ENCODE data around the gene TIMM17A. TPM values are rescaled to one million over a fixed set of nuclear protein-coding genes. Genes with fewer than 3 reads are reported as not detected.

TIMM17A gene
- polyA plus RNA-seq, 1 donor (not counting 4 experiments of a cell fraction or from before 2014, with no cell fraction given), result 116 TPM

GRCh38 chr1:201918343-201918742 is 37.0 kb upstream of the TIMM17A start:
- Histone ChIP-seq H3K4me1 (ENCODE audit: control insufficient read depth, extremely low read depth, insufficient read depth, low read length) (peaks cover 9% of the 10 kb centered on the region), H3K9ac (ENCODE audit: control insufficient read depth, extremely low read depth, insufficient read depth, low read length) (no peak overlapping the region), H3K9me1 (ENCODE audit: control insufficient read depth, extremely low read depth, insufficient read depth, low read length) (no peaks in the 10 kb centered on the region), H3K9me3 (ENCODE audit: control insufficient read depth, low read depth, low read length) (no peaks in the 10 kb centered on the region), H3K27me3 (ENCODE audit: control insufficient read depth, extremely low read depth, insufficient read depth, low read length) (no peaks in the 10 kb centered on the region), H3K36me3 (ENCODE audit: control insufficient read depth in 2 of 2, extremely low read depth in 1 of 2, insufficient read depth in 2 of 2, low read length in 2 of 2) (no peaks in the 10 kb centered on the region), H4K20me1 (ENCODE audit: control insufficient read depth, extremely low read depth, insufficient read depth, low read length) (no peaks in the 10 kb centered on the region), H3K27ac (ENCODE audit: control insufficient read depth, insufficient read depth, low read length) (no peak overlapping the region), H3K79me2 (ENCODE audit: control insufficient read depth, insufficient read depth, low read length) (no peaks in the 10 kb centered on the region), H3K4me3 (ENCODE audit: control insufficient read depth in 2 of 3, extremely low read depth in 1 of 3, insufficient read depth in 2 of 3, low read depth in 1 of 3, low read length in 3 of 3) (no peak overlapping the region), H3K4me2 (ENCODE audit: control insufficient read depth, extremely low read depth, insufficient read depth, low read depth, low read length) (no peak overlapping the region), H2AFZ (ENCODE audit: control insufficient read depth, low read length) (no peak overlapping the region)
- dilution Hi-C loops (cut with MboI; ENCODE audit: extremely low pct_ligation_motif_present, low sequenced_read_pairs), result no loop called here
- FAIRE-seq (no peak), DNase-seq (ENCODE audit: low read depth, low spot score) (no peak)
- no peak for TF ChIP-seq EZH2 (IDR thresholded peaks at IDR 0.05; ENCODE audit: low read length)
- TF ChIP-seq CTCF (optimal IDR thresholded peaks at IDR 0.05 in 1 of 3, IDR thresholded peaks at IDR 0.05 in 1 of 3, conservative IDR thresholded peaks at IDR 0.05 in 1 of 3; ENCODE audit: extremely low read depth in 1 of 3, insufficient read depth in 2 of 3, low read length in 3 of 3), result no peak

GRCh38 chr1:201921952-201922558 is 33.2 kb upstream of the TIMM17A start:
- FAIRE-seq (no peak), DNase-seq (ENCODE audit: low read depth, low spot score) (no peak)
- Histone ChIP-seq H3K27ac (ENCODE audit: control insufficient read depth, insufficient read depth, low read length) (no peak overlapping the region), H3K27me3 (ENCODE audit: control insufficient read depth, extremely low read depth, insufficient read depth, low read length) (no peaks in the 10 kb centered on the region), H3K9ac (ENCODE audit: control insufficient read depth, extremely low read depth, insufficient read depth, low read length) (no peak overlapping the region), H3K36me3 (ENCODE audit: control insufficient read depth in 2 of 2, extremely low read depth in 1 of 2, insufficient read depth in 2 of 2, low read length in 2 of 2) (no peaks in the 10 kb centered on the region), H4K20me1 (ENCODE audit: control insufficient read depth, extremely low read depth, insufficient read depth, low read length) (no peaks in the 10 kb centered on the region), H3K4me2 (ENCODE audit: control insufficient read depth, extremely low read depth, insufficient read depth, low read depth, low read length) (no peak overlapping the region), H3K79me2 (ENCODE audit: control insufficient read depth, insufficient read depth, low read length) (no peaks in the 10 kb centered on the region), H2AFZ (ENCODE audit: control insufficient read depth, low read length) (no peak overlapping the region), H3K9me1 (ENCODE audit: control insufficient read depth, extremely low read depth, insufficient read depth, low read length) (no peaks in the 10 kb centered on the region), H3K4me1 (ENCODE audit: control insufficient read depth, extremely low read depth, insufficient read depth, low read length) (peaks cover 6% of the 10 kb centered on the region), H3K9me3 (ENCODE audit: control insufficient read depth, low read depth, low read length) (no peaks in the 10 kb centered on the region), H3K4me3 (ENCODE audit: control insufficient read depth in 2 of 3, extremely low read depth in 1 of 3, insufficient read depth in 2 of 3, low read depth in 1 of 3, low read length in 3 of 3) (no peak overlapping the region)
- TF ChIP-seq CTCF (optimal IDR thresholded peaks at IDR 0.05 in 1 of 3, IDR thresholded peaks at IDR 0.05 in 1 of 3, conservative IDR thresholded peaks at IDR 0.05 in 1 of 3; ENCODE audit: extremely low read depth in 1 of 3, insufficient read depth in 2 of 3, low read length in 3 of 3) (no peak), EZH2 (IDR thresholded peaks at IDR 0.05; ENCODE audit: low read length) (no peak)
- dilution Hi-C loops (cut with MboI; ENCODE audit: extremely low pct_ligation_motif_present, low sequenced_read_pairs), result no loop called here
